ENCODE results near the gene ZNF274.
A peak's percentile ranks its signal among the peaks of the same experiment; 100 is the strongest.
"Not testable (repeated sequence)": the region's sequence is repeated elsewhere in the genome, so short reads cannot be mapped to it uniquely, and the experiment has no call there.

ZNF274 gene

DNA sequence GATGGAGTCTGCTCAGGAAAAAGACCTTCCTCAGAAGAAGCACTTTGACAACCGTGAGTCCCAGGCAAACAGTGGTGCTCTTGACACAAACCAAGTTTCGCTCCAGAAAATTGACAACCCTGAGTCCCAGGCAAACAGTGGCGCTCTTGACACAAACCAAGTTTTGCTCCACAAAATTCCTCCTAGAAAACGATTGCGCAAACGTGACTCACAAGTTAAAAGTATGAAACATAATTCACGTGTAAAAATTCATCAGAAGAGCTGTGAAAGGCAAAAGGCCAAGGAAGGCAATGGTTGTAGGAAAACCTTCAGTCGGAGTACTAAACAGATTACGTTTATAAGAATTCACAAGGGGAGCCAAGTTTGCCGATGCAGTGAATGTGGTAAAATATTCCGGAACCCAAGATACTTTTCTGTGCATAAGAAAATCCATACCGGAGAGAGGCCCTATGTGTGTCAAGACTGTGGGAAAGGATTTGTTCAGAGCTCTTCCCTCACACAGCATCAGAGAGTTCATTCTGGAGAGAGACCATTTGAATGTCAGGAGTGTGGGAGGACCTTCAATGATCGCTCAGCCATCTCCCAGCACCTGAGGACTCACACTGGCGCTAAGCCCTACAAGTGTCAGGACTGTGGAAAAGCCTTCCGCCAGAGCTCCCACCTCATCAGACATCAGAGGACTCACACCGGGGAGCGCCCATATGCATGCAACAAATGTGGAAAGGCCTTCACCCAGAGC, 29.6 kb downstream of the ZNF274 start:
- DNase-seq (ENCODE audit: low spot score): no peak

GRCh38 chr19:58213075-58213369, 30.2 kb downstream of the ZNF274 start:
- DNase-seq (ENCODE audit: low spot score): no peak

- no peak for DNase-seq (ENCODE audit: low spot score)
Observed at GRCh38 chr19:58217069-58217481, 34.2 kb downstream of the ZNF274 start.

GRCh38 chr19:58217607-58218391, 34.9 kb downstream of the ZNF274 start:
- DNase-seq (ENCODE audit: low spot score): no peak

DNA sequence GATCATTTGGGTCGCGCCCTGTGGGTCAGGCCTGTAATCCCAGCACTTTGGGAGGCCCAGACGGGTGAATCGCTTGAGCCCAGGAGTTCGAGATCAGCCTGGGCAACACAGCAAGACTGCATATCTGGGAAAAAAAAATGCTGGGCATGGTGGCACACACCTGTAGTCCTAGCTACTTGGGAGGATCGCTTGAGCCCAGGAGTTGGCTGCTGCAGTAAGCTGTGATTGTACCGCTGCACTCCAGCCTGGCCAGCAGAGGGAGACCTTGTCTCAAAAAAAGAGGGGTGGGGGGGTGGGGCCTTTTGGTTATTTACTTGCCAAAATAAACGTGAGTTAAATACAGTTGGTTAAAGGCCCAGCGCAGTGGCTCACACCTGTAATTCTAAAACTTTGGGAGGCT, 36.0 kb downstream of the ZNF274 start:
- DNase-seq (ENCODE audit: low spot score): peak; percentile 51

DNA sequence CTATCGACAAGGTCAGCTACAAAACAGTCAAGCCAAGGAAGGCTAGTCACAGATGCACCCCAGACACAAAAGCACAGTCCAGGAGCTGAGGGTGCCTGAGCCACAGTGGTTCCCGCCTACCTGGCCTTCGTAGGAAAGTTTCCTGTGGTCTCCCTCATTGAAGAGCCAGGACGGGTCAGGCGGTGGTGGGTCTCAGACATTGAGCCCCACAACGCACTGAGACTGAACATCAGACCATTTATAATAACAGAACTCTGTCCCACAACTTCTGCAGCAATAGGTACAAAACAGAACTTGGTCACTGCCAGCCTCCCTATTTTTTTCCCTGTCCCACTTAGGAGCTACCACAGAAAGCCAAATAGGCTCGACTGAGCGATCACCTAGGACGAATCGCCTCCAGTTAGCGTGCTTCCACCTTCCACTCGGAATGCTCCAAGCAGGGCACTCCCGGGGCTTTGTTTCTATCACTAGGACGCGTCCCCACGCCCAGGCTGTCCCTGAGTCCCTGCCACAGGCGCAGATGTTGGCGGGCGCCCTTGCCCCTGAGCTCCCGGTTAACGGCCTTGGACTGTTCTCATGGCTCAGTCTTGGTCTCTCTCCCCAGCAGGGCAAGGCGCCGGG, 45.2 kb downstream of the ZNF274 start:
- DNase-seq (ENCODE audit: low spot score): no peak

DNA sequence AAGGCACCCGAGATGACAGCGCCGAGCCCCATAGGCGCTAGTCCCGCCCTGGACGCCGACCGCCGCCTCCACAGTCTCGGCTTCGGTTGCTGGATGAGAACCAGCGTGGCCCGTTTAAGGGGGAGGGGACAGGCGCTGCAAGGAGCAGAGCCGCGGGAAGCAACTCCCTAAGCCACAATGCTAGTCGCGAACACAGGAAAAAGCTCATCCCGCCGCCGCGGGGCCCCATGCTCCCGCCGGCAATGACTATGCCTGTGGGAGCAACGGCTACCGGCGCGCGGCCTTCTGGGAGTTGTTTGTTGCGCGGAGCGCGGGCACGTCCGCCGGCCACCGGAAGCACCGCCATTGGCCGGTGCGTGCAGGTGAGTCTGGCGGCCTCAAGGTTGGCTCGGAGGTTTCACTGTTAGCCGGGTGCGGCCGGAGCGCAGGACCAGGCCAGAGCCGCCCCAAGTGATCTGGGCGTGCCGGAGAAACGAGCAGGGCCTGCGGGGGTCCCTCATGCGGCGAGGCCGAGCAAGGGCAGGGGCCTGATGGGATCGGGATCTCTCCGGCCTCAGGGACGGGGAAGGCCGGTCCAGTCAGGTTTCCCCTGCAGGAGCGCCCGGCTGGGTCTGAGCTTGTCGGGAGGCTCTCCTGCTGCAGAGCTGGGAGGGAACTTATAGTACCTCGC, 45.9 kb downstream of the ZNF274 start, which contains the start of gene ZNF544:
TSS of gene ZNF544 (plus strand) at position 330 of the 670 bp plus-strand sequence. CDS start 15,110 bp downstream, outside the sequence.
- DNase-seq (ENCODE audit: low spot score): peak; percentile 58

DNA sequence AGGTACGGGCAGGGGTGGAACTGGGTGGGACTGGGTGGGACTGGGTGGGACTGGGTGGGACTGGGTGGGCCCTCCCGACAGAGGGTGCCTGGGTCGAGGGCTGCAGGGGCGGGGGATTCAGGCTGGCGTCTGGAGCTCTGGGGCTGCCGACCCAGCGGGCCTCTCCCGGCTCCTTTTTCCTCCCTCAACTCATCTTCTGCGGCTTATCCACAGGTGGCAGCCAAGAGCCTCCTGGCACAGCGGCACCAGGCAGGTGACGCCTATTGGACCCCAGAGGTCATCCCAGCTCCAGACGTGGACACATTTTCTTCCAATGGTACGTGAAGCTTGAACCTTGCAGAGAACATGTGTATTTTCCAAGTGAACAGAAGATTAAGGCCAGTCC, 46.4 kb downstream of the ZNF274 start:
- peak; percentile 31 for DNase-seq (ENCODE audit: low spot score)

- DNase-seq (ENCODE audit: low spot score): no peak
Observed at GRCh38 chr19:58237324-58237723, 54.5 kb downstream of the ZNF274 start.

- DNase-seq (ENCODE audit: low spot score): no peak
Observed at GRCh38 chr19:58243351-58243750, 60.5 kb downstream of the ZNF274 start.

DNA sequence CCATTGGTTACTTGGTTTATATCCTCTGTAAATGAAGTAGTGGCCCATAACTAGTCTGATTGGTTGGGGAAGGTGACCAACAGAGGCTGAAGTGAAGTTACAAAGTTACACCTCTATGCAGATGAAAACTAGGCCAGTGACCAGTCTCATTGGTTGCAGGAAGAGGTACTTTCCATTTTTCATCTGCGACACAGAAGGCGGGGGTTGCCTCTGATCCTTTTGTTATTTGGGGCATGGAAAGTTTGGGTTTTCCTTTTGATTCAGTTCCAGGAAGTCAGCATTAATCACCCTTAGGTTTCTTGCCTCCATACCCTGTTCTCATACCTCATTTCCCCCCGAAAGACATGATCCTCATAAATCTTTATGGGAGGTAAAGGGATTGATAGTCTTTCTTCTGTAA, 66.0 kb downstream of the ZNF274 start:
- no peak for DNase-seq (ENCODE audit: low spot score)

GRCh38 chr19:58252102-58252685, 69.3 kb downstream of the ZNF274 start:
- DNase-seq (ENCODE audit: low spot score): no peak

DNA sequence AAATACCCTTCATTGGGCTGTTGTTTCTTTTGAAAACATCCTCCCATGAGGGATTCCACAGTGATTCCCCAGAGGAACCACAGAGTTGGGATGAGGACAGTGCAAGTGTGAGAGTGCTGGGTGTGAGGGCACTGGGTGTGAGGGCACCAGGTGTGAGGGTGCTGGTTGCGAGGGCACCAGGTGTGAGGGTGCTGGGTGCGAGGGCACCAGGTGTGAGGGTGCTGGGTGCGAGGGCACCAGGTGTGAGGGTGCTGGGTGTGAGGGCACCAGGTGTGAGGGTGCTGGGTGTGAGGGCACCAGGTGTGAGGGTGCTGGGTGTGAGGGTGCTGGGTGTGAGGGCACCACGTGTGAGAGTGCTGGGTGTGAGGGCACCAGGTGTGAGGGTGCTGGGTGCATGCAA, 75.4 kb downstream of the ZNF274 start:
- not testable (repeated sequence) for DNase-seq (ENCODE audit: low spot score)

GRCh38 chr19:58261600-58261967, 78.7 kb downstream of the ZNF274 start:
- DNase-seq (ENCODE audit: low spot score): no peak

- no peak for DNase-seq (ENCODE audit: low spot score)
Observed at GRCh38 chr19:58261968-58262921, 79.4 kb downstream of the ZNF274 start.

- no peak for DNase-seq (ENCODE audit: low spot score)
Observed at GRCh38 chr19:58262922-58263296, 80.0 kb downstream of the ZNF274 start.
